NCI-H2171 treated with DMSO at 0.1 percent for 48 hours (cell line): ENCODE results near the gene ADD1.
A peak's percentile ranks its signal among the peaks of the same experiment; 100 is the strongest.

Experiments
- DNase-seq: peaks from one replicate; lab custom pipeline; 2025; lab: John Stamatoyannopoulos, UW

ADD1 gene

DNA sequence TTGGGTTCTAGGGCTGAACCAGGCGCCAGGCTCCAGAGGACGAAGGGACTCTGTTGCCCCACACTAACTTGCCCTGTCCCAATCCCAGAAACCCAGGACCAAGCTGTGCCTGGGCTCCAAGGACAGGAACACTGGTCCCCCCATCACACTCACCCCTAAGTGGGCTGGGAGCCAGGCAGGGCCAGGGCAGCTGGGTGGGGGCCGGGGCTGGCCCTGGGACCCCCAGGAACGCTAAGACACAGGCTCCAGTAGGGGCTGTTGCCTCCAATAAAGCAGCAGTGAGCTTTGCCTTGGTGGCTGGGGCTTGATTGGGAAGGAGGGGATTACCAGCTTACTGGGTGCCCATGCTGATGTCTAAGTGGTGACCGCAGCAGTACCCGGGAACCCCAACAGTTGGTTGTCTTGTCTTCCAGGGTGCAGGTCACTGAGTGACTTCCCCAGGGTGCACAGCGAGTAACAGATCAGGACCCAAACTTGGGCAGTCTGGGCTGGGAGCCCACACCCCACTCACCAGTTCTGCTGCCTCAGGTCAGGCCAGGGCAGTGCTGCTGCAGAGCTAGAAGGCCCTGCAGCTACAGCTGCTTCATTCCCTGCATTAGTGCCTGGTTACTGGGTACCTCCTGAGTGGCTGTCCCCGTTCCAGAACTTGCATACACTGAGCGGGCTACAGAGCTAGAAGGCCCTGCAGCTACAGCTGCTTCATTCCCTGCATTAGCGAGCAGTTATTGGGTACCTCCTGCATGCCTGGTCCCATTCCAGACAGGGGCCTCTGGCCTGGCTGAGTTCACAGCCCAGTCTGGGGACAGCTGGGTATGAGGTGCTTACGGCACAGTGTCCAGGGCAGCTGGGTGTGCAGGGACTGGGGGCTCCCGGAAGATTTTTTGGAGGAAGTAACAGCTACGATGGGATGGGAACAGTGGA, 9.4 kb upstream of the ADD1 start:
- no peak for DNase-seq

DNA sequence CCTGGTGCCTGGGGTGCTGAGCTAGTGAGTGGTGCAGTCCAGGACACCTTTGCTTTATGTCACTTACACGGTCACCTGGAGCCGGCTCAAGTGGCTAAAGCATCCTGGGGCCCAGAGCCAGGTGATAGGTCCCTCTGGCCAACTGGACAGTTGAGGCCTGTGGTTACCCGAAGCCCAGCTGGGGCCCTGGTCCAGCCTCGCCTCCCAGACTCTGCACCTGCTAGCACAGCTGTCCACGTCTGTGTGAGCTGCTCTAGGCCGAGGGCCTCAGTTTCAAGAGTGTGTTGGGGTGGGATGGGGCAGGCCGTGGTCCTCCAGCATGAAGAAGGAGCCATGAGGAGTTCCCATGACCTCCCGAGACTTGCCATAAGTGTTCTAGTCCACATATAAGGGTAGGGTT, 7.7 kb upstream of the ADD1 start:
- DNase-seq: no peak

DNA sequence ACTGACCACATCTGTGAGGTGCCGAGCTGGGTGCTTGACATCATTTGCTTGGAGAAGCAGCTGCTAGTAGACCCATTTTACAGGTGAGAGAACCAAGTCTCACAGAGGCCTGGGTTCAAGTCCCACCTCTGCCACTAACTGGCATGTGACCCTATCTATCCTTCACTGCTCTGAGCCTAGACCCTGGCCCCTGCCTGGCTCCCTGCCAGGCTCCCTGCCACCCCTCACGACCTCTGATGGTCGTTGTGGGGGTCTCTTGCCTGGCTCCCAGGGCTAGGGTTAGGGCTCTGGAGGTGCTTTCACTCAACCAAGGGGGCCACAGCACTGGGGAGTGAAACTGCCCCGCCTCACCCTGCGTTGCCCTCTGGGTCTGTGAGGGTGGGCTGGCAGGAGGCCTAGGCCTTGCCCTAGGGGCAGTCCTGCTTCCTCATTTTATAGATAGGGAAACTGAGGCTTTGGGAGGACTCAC, 7.2 kb upstream of the ADD1 start:
- DNase-seq: no peak

DNA sequence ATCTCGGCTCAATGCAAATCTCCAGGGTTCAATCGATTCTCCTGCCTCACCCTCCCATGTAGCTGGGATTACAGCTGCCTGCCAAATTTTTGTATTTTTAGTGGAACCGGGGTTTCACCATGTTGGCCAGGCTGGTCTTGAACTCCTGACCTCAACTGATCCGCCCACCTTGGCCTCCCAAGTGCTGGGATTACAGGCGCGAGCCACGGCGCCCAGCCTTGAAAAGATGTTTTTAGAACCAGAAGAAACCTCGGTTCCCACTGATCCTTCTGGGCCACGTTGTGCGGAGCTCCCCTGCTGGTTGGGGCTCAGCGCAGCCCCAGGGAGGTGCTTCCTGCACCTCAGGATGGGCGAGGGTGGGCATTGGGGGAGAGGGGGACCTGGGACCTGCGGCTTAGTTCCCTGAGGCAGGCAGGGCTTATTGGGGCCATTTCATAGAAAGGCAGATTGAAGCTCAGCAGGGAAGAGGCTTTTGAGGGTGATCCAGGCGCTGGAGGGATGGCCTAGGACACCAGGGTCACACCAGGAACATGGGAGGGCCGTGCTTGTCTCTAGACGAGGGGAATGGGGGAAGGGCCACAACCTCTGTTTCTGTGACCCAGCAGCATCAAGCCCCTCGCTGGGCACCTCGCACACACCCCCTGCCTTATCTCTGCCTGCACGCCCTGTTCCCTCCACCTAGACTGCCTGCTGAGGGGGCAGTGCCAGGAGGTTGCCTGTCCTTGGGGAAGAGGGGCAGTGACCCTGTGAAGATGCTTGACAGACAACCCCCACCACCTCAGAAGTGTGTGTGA, 6.3 kb upstream of the ADD1 start:
- DNase-seq: no peak

DNA sequence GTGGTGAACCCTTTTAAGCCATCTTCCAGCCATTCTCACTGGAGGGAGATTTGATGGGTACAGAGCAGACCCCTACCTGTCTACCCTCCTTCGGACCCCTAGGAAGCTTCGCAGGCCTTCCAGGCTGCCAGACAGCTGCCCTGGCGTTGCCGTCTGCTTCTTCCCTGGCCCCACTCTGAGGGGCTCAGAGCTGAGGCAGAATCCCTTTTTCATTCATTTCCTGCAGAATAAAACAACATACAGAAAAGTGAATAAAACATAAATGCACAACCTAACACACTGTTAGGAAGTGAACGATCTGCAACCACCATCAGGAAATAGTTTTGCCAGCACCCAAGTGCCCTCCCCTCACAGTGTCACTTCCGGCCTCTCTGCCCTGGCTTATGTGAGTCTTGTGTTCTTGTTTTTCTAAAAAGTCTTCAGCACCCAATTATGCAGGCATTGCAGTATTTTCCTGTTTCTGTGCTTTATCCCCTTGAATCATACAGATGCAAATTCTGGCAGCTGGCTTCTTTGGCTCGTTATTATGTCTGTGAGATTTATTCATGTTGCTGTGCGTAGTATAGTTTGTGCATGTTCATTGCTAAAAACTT, 5.6 kb upstream of the ADD1 start:
- no peak for DNase-seq

DNA sequence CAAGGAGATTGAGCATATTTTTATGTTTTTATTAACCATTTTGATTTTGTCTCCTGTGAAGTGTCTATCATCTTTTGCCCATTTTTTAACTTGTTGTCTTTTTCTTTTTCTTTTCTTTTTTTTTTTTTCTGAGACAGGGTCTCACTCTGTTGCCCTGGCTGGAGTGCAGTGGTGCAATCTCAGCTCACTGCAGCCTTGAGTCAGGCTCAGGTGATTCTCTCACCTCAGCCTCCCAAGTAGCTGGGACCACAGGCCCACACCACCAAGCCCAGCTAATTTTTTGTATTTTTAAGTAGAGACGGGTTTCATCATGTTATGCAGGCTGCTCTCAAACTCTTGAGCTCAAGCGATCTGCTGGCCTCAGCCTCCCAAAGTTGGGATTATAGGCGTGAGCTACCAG, 4.6 kb upstream of the ADD1 start:
- no peak for DNase-seq

DNA sequence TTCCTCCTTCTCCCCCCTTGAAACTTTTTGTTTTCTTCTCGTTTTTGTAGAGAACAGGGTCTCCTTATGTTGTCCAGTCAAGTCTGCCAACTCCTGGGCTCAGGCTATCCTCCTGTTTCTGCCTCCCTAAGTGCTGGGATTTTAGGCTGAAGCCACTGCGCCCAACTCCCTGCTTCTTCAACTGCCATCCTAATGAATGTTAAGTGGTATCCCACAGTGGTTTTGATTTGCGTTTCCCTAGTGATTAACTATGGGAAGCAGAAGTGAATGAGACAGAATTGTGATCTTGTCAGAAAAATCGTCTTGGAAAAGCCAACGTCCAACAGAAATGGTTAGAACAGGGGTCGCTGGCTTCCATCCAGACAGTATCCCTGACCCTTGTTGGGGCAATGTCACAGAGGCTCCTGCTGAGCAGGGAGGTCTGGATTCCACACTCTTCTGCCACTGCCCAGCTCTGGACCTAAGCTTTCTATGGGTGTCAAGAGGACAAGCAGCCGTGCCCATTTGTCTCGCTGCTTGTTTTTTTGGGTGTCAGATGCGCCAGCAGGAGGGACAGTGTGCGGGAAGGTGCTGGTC, 869 bp upstream of the ADD1 start:
- DNase-seq: no peak

DNA sequence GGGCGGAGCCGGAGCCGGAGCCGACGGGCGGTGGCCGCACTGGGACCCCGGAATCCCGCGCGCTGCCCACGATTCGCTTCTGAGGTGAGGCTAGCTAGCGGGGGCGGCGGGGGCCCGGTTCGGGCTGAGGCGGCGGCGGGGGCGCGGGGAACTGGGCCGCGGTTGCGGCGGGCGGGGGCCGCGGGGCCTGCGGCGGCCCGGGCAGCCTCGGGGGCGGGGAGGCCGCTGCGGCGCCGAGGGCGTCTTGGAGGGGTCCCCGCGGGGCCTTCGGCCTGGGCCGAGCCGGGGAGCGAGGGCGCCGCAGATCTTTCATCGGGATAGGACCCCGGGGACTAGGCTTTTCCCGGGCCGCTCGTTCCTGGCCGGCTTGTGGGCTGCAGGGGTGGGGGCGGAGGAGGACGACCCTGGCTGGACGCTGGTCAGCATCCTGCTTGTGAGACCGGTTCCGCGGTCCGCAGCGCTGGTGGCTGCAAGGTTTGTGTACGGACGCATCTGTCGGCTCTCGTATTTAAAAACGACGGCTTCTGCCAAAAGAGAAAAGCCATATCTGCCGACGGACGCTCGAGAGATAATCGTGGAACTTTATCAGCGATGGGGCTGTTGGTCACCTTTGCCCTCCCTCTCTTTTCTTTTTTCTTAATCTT, 419 bp downstream of the ADD1 start:
- DNase-seq: no peak

DNA sequence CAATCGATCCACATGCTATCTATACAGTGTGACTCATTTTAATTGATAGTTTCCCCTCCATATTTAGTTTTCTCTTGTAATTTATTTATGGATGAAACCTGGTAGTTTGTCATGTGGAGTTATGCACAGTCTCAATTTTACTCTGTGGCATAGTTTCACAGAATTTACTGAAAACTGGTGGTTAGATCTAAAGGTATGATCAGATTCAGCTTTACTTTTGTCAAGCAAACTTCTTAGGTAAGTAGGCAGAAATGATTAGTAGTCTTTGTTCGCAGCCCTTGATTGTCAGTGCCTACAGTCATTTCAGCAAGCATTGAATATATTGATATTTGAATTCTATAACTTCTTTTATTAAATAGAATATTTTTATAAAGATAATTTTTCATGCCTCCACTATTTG, 2.5 kb downstream of the ADD1 start:
- DNase-seq: no peak

DNA sequence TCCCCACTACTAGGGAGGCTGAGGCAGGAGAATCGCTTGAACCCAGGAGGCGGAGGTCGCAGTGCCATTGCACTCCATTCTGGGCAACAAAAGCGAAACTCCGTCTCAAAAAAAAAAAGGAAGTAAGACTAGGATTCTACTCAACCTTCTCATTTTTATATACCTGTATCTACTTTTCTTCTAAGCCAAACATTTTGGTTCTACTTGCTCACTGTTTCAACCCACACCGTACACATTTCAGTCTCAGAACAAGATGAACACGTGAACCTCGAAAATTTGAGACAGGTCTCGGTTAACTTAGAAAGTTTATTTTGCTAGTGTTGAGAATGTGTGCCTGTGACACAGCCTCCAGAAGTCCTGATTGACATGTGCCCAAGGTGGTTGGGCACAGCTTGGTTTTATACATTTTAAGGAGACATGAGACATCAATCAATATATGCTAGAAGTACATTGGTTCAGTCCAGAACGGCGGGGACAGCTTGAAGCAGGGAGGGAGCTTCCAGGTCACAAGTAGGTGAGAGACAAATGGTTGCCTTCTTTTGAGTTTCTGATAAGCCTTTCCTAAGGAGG, 3.7 kb downstream of the ADD1 start:
- DNase-seq: no peak

DNA sequence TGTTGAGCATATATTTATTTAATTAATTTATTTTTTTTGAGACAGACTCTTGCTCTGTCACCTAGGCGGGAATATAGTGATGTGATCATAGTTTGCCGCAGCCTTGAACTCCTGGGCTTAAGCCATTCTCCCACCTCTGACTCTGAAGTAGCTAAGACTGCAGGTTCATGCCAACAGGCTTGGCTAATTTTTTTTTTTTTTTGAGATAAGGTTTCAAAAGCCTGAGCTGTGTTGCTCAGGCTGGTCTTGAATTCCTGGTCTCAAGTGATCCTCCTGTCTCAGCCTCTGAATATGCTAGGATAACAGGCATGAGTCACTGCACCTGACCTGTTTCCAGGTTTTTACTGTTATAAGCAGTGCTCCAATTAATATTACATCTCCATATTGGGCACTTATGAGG, 4.8 kb downstream of the ADD1 start:
- DNase-seq: peak; percentile 12

DNA sequence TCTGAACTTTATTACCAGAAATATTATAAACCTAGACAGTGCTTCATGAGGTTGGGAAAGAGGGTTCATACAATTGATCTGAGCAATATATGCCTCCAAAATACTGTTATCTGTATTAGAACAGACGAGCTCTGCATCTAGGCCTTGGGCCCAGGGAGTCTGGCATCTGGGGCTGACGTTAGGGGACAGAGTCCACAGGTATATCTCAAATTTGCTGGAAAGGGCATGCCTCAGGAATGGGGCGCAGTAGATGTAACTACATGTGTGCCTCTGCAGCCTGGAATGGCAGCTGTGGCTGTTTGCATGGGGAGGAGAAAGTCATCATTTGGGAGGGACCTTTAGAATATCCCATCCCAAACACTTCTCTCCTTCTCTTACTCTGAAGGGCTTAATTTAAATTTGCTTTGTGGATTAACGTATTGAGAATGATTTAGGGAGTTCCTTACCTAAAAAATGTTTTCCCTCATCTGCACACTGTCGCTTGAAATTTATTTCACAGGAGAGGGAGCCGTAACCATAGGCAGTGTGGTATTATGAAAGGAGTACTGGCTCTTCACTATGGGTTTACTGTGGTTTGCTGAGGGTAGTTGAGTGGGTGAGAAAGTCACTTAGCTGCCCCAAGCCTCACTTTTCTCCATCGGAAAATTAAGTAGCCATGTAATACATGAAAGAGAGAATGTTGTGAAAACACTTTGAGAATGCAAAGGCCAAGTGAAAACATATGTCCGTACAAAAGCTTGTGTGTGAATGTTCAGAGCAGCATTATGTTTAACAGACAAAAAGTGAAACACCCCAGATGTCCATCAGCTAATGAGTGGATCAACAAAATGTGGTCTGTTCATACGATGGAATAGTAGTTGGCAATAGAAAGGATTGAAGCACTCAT, 5.9 kb downstream of the ADD1 start:
- no peak for DNase-seq

DNA sequence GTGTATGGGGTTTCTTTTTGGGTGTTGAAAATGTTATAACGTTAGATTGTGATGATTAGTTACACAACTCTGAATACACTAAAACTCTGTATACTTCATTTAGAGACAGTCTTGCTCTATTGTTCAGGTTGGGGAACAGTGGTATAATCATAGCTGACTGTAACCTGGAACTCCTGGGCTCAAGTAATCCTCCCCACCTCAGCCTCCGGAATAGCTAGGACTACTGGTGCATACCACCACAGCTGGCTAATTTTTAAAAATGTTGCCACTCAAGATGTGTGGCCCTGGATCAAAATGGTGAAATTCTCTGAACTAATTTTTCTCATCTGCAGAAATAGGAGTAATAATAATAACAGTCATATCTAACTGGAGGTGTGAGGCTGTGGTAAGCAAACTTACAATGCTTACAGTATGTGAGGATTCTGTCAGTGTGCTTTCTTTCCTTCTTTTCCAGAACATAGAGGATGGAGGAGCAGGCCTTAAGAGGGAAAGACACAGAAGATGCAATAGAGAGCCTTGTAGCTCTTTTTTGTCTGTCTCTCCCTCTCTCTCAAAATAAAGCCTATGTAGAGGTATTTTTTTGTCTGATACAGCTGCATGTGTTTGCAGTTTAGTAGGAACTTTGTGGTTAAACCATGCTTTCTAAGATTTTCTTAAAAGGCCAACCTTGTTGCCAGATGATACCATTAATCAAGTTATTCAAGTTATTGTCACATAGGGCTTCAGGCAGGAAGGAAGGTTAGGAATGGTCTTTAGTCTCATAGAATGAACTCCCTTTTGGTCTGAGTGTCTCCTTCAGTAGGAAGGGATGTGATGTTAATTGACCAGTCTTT, 7.5 kb downstream of the ADD1 start:
- DNase-seq: no peak

DNA sequence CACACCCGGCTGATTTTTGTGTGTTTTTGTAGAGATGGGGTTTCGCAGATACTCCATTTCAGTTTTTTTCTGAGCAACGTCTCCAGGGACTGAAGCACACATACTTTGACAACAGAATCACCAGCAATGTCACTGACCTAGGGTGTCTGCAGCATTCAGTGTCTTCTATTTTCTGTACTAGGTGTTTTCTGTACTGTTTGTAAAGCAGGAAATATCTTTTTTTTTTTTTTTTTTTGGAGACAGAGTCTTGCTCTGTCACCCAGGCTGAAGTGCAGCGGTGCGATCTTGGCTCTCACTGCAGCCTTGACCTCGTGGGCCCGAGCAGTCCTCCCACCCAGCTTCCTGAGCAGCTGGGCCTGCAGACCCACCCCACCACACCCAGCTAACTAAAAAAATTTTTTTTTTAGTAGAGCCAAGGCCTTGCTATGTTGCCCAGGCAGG, 8.9 kb downstream of the ADD1 start:
- no peak for DNase-seq

DNA sequence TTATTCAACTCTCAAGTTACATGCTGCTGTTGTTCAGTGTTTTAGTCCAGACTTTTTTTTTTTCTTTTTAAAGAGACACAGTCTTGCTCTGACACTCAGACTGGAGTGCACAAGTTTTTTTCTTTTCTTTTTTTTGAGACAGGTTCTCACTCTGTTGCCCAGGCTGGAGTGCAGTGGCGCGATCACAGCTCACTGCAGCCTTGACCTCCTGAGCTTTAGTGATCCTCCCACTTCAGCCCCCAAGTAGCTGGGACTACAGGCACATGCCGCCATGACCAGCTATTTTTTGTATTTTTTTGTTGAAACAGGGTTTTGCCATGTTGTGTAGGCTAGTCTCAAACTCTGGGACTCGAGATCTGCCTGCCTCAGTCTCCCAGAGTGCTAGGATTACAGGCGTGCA, 11.9 kb downstream of the ADD1 start:
- DNase-seq: no peak

DNA sequence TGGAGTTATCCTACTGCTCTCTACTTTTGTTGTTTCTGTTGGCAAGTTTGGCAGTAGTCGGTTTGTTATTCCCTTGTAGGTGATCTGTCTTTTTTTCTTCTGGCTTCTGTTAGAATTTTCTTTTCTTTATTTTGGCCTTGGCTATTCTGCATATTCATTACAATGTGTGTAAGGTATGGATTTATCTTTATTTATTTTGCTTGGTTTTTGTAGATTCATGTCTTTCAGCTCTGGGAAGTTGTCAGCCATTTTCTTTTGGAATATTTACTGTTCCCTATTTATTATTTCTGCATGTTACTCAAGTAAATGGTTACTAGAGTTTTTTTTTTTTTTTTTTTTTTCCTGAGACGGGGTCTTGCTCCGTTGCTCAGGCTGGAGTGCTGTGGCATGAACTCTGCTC, 12.6 kb downstream of the ADD1 start:
- DNase-seq: no peak

DNA sequence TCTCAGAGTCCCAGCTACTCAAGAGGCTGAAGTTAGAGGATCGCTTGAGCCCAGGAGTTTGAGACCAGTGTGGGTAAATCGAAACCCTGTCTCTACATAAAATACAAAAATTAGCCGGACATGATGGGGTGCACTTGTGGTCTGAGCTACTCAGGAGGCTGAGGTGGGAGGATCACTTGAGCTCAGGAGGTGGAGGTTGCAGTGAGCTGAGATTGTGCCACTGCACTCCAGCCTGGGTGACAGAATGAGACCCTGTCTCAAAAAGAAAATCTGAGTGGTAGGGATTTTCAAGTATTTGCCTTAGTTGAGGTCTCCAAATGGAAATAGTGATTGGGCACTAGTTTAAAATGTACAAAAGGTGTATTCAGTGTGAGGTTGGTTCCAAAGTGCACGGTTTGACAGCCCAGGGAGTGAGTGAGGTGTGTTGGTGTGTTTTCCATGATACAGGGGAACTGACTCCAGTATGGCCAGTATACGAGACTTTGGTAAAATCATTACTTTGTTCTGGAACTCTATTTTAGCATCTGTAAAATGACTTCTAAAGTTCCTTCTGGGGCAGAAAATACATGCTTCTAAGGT, 13.8 kb downstream of the ADD1 start:
- DNase-seq: no peak

DNA sequence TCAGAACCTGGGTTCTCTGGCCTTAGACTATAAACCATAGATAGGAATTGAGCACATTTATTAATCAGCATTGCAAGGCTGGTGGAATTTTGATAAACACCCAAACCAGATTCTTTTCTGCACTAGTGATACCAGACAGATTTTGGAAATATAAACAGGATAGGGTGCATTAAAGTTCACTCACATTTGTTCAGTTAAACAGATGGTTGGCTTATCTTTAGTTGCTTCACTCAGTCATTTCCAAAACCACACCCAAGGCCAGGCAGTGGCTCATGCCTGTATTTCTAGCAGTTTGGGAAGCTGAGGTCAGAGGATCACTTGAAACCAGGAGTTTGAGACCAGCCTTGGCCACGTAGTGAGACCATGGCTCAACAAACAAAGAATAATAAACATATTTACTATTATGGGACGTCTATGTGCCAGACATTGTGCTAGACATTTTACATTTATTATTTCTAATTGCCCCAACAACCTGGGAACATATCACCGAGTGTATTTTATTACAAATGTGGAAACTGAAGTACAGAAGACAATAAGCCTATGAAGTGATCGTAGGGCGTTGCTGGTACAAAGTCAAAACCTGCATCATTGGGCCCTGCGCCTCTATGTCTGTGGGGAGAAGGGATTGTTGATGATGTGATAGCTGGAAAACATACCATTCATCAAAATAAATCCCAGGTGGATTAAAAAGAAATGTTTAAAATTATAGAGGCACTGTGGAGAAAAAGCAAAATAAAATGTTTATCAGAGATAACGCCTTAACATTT, 15.0 kb downstream of the ADD1 start:
- DNase-seq: no peak
